K562 (cell line): ENCODE data around the gene SLC12A9. TPM values are rescaled to one million over a fixed set of nuclear protein-coding genes. Genes with fewer than 3 reads are reported as not detected.

Experiments used
- ARID1B ChIP-seq: fragments of 450-650 bp; IDR thresholded peaks from 2 replicates; pipeline ENCODE4 v1.6.1; 2016; ENCODE audit warnings: antibody characterized with exemption, mild to moderate bottlenecking, inconsistent platforms
- ASH1L ChIP-seq: fragments of 450-650 bp; IDR thresholded peaks from 2 replicates; pipeline ENCODE4 v1.6.1; 2018; ENCODE audit warnings: borderline replicate concordance, mild to moderate bottlenecking, low read depth; ENCODE audit not compliant: partially characterized antibody
- CHD4 ChIP-seq: fragments of 200-600 bp; sonication (generic); IDR thresholded peaks from 3 replicates; pipeline ENCODE4 v1.6.1; 2012; ENCODE audit warnings: low read depth, mild to moderate bottlenecking, mixed read lengths, low read length, inconsistent platforms; ENCODE audit not compliant: insufficient read depth, insufficient replicate concordance, poor library complexity, severe bottlenecking
- ILF3 ChIP-seq: fragments of 450-650 bp; IDR thresholded peaks from 2 replicates; pipeline ENCODE4 v1.6.1; 2018; ENCODE audit warnings: antibody characterized with exemption, mild to moderate bottlenecking, moderate library complexity, borderline replicate concordance
- NEUROD1 ChIP-seq: fragments of 150-350 bp; IDR thresholded peaks from 2 replicates; pipeline ENCODE4 v1.6.1; 2014; ENCODE audit warnings: borderline replicate concordance, low read length, low read depth; ENCODE audit not compliant: partially characterized antibody
- SIN3A ChIP-seq, 2 experiments: fragments of 150-350 bp in 1 of 2; IDR thresholded peaks; 2 replicates each; pipeline ENCODE4 v1.6.1; 2011 to 2016; ENCODE audit warnings: borderline replicate concordance in 2 of 2, low read depth in 2 of 2, low read length in 2 of 2, mild to moderate bottlenecking in 2 of 2, moderate library complexity in 2 of 2; ENCODE audit not compliant: control insufficient read depth in 1 of 2
- SIN3B ChIP-seq: fragments of 450-650 bp; IDR thresholded peaks from 2 replicates; pipeline ENCODE4 v1.6.1; 2017; ENCODE audit warnings: low read depth, mild to moderate bottlenecking, moderate library complexity
- ZBTB7A ChIP-seq: IDR thresholded peaks from 2 replicates; pipeline ENCODE4 v1.6.1; 2011; ENCODE audit warnings: low read depth, mild to moderate bottlenecking, low read length, moderate library complexity, borderline replicate concordance; ENCODE audit not compliant: control insufficient read depth
- ZNF253 ChIP-seq: fragments of 250-450 bp; sonication (Bioruptor Pico); conservative IDR thresholded peaks from 2 replicates; pipeline ENCODE4 v1.6.1; 2021; ENCODE audit warnings: mild to moderate bottlenecking
- polyA plus RNA-seq, 8 experiments: library from polyadenylated mRNA; depleted of rRNA in 4 of 8; stranded (reverse) in 5 of 8; unstranded in 3 of 8; fragments of >200 nt; fragmentation: Nextera tagmentation in 2 of 8; fragmentation: Illumina TruSeq in 1 of 8; extraction: Ambion mirVana in 2 of 8; extraction: Trizol in 1 of 8; gene quantifications; 2 replicates each; pipeline versions ENCODE4 v1.2.1 to v1.2.3, GENCODE V29; 2011 to 2014; ENCODE audit warnings: inconsistent platforms in 1 of 8, missing spikeins in 1 of 8
- total RNA-seq, 7 experiments: library from RNA; depleted of rRNA in 6 of 7; stranded (reverse); fragments of >200 nt in 6 of 7; fragmentation: Illumina TruSeq in 2 of 7; extraction: Trizol in 2 of 7; gene quantifications; 2 replicates each; pipeline versions ENCODE4 v1.2.1 to v1.2.3, GENCODE V29; 2011 to 2021; ENCODE audit warnings: low replicate concordance in 1 of 7
- TF ChIP-seq, protein P1 (sequence below), 2 experiments: fragments of 450-650 bp; formaldehyde crosslinking in 1 of 2; IDR thresholded peaks; 2 replicates each; pipeline versions ENCODE4 v1.4.0 to v1.6.1; 2014 to 2020; ENCODE audit warnings: mild to moderate bottlenecking in 2 of 2, borderline replicate concordance in 1 of 2, low read depth in 1 of 2
- TF ChIP-seq, protein P2 (sequence below): fragments of 450-650 bp; formaldehyde crosslinking; IDR thresholded peaks from 2 replicates; pipeline ENCODE4 v1.4.0; 2022; ENCODE audit warnings: missing genetic modification characterization
- TF ChIP-seq, protein P3 (sequence below): sonication (generic); formaldehyde crosslinking; IDR thresholded peaks from 2 replicates; pipeline ENCODE4 v1.8.0; 2022; ENCODE audit warnings: mild to moderate bottlenecking, missing genetic modification reagents, borderline replicate concordance

Gene SLC12A9
- total and polyA plus RNA-seq, 9 of the 15 experiments (the other 6 are each of a cell fraction or from before 2014, with no cell fraction given), result 0.06 to 20.2 (median 10.7) TPM

DNA sequence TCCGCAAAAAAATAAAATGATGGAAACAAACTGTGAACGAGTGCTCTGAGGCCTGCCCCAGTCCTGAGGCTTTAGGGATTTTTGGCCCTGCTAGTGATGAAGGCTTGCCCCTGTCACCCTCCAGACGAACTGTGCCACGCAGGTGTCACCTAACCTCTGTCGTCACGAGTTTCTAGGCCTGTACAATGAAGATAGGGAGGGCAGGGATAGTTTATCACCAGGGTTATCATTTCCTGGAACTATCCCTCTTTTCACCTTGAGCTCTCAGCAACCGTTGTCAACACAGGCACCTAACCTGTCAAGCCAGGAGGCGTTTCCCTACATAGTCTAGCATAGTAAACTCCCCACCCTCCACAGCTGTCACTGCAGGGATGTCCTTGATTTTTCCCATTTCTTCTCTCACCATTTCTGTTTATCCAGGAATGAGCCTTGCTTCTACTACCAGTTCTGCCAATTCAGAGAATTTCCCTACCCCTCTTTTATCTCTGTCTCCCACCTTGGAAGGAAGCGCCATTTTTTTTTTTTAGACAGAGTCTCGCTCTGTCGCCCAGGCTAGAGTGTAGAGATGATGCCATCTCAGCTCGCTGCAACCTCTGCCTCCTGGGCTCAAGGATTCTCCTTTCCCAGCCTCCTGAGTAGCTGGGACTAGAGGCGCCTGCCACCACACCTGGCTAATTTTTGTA, 45.4 kb downstream of the SLC12A9 start (continued):
- TF ChIP-seq CHD4 (no peak), ARID1B (peak; percentile 92), SIN3A (IDR thresholded peaks at IDR 0.05; ENCODE audit: borderline replicate concordance in 2 of 2, control insufficient read depth in 1 of 2, low read depth in 2 of 2, low read length in 2 of 2) (peak in 1 of 2 experiments; percentile 24; a peak in 1 of 4 replicates), NEUROD1 (no peak), SIN3B (no peak), ZBTB7A (no peak), ASH1L (no peak), ZNF253 (CRISPR knock-in tag) (no peak), ILF3 (no peak)
- TF ChIP-seq, protein P1, sequence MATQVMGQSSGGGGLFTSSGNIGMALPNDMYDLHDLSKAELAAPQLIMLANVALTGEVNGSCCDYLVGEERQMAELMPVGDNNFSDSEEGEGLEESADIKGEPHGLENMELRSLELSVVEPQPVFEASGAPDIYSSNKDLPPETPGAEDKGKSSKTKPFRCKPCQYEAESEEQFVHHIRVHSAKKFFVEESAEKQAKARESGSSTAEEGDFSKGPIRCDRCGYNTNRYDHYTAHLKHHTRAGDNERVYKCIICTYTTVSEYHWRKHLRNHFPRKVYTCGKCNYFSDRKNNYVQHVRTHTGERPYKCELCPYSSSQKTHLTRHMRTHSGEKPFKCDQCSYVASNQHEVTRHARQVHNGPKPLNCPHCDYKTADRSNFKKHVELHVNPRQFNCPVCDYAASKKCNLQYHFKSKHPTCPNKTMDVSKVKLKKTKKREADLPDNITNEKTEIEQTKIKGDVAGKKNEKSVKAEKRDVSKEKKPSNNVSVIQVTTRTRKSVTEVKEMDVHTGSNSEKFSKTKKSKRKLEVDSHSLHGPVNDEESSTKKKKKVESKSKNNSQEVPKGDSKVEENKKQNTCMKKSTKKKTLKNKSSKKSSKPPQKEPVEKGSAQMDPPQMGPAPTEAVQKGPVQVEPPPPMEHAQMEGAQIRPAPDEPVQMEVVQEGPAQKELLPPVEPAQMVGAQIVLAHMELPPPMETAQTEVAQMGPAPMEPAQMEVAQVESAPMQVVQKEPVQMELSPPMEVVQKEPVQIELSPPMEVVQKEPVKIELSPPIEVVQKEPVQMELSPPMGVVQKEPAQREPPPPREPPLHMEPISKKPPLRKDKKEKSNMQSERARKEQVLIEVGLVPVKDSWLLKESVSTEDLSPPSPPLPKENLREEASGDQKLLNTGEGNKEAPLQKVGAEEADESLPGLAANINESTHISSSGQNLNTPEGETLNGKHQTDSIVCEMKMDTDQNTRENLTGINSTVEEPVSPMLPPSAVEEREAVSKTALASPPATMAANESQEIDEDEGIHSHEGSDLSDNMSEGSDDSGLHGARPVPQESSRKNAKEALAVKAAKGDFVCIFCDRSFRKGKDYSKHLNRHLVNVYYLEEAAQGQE (IDR thresholded peaks at IDR 0.05; ENCODE audit: borderline replicate concordance), result no peak
- TF ChIP-seq, protein P1 (CRISPR knock-in tag; IDR thresholded peaks at IDR 0.05; ENCODE audit: low read depth), result no peak
- TF ChIP-seq, protein P2, sequence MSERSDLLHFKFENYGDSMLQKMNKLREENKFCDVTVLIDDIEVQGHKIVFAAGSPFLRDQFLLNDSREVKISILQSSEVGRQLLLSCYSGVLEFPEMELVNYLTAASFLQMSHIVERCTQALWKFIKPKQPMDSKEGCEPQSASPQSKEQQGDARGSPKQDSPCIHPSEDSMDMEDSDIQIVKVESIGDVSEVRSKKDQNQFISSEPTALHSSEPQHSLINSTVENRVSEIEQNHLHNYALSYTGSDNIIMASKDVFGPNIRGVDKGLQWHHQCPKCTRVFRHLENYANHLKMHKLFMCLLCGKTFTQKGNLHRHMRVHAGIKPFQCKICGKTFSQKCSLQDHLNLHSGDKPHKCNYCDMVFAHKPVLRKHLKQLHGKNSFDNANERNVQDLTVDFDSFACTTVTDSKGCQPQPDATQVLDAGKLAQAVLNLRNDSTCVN, result no peak
- TF ChIP-seq, protein P3, sequence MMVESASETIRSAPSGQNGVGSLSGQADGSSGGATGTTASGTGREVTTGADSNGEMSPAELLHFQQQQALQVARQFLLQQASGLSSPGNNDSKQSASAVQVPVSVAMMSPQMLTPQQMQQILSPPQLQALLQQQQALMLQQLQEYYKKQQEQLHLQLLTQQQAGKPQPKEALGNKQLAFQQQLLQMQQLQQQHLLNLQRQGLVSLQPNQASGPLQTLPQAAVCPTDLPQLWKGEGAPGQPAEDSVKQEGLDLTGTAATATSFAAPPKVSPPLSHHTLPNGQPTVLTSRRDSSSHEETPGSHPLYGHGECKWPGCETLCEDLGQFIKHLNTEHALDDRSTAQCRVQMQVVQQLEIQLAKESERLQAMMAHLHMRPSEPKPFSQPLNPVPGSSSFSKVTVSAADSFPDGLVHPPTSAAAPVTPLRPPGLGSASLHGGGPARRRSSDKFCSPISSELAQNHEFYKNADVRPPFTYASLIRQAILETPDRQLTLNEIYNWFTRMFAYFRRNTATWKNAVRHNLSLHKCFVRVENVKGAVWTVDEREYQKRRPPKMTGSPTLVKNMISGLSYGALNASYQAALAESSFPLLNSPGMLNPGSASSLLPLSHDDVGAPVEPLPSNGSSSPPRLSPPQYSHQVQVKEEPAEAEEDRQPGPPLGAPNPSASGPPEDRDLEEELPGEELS, result no peak
